ENCODE data around the gene PRM2.
"Not testable (repeated sequence)": the region's sequence is repeated elsewhere in the genome, so short reads cannot be mapped to it uniquely, and the experiment has no call there.

The PRM2 gene

DNA sequence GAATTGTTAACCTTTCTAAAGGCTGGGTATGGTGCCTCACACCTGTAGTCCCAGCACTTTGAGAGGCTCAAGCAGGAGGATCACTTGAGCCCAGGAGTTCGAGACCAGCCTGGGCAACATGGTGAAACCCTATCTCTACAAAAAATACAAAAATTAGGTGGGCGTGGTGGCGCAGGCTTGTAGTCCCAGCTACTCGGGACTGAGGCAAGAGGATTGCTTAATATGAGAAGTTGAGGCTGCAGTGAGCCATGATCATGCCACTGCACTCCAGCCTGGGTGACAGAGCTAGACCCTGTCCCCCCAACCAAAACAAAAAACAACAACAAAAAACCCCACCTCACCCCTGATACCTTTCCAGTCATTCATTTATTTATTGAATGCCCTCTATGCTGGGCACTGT, 13.4 kb upstream of the PRM2 start:
- not testable (repeated sequence) for DNase-seq (ENCODE audit: low spot score)

DNA sequence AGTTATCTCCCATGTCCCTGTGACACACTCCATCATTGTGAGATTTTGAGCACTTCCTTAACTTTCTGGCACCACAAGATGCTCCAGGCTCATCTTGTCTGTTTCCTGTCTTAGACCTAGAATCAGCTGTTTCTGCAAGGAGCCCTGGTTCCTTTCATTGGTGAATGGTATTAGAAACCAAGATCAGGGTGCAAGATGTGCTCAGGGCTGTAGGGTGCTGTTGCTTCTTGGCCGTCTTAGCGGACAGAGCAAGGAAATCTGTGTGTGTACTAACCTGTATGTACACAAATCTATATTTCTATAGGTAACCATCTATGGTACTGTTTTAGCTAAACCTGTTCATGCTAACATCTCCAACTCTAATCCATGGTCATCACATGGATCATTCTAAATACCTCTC, 12.9 kb upstream of the PRM2 start:
- DNase-seq (ENCODE audit: low spot score), result no peak

DNA sequence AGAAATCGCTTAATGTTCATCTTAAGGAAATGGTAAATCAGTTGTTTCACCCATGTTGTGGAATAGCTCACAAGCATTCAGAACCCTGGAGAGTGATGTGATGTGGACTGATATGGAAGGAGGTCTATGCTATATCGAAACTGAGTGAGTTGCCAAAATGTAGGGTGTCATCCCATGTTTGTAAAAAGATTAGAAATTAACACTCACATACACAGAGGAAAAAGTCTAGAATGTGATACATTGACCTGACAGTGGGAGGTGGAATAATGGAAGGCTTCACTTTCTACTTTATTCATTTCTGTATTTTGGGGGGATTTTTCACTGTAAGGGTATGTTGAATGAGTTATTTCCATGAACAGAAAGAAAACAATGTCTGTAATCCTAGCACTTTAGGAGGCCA, 9.6 kb upstream of the PRM2 start:
- DNase-seq (ENCODE audit: low spot score), result no peak

GRCh38 chr16:11283820-11284248, 7.6 kb upstream of the PRM2 start:
- no peak for DNase-seq (ENCODE audit: low spot score)

GRCh38 chr16:11280616-11281522, 4.6 kb upstream of the PRM2 start, which contains the start of gene PRM1:
Gene PRM1, minus strand, starts transcription at chr16:11281330. Its CDS starts 92 bp downstream, at chr16:11281238.
- no peak for DNase-seq (ENCODE audit: low spot score)

DNA sequence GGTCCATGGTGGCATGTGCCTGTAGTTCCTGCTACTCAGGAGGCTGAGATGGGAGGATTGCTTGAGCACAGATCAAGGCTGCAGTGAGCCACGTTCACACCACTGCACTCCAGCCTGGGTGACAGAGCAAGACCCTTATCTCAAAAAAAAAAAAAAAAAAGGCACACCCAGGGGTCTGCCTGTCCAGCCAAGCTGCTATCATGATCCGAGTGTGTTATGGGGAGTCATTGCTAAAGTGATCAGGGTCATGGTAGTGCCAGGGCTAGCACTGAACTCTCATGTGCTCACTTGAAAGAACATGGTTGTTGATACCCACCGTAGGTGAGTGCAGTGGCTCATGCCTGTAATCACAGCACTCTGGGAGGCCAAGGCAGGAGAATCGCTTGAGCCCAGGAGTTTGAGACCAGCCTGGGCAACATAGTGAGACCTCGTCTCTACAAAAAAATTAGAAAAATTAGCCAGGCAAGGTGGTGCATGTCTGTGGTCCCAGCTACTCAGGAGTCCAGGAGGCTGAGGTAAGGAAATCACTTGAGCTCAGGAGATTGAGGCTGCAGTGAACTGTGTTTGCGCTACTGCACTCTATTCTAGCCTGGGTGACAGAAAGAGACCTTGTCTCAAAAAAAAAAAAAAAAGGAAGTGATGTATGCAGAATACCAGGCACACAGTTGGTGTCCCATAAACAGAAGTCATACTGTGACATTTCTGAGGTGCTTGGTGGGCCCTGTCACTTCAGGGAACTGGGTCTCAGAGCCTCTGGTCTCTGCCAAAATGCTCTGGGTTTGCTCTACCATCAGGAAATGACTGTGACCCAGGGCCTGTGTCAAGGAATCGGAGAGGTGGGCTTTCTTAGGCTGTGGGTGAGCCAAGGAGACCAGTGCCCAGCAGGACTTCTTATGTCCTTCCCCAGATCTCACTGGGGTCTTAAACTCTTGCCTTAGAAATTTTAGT, 2.7 kb upstream of the PRM2 start:
- no peak for DNase-seq (ENCODE audit: low spot score)

- no peak for DNase-seq (ENCODE audit: low spot score)
These were observed 1.5 kb upstream of the PRM2 start for GRCh38 chr16:11277607-11278337.

GRCh38 chr16:11276896-11277593, 765 bp upstream of the PRM2 start:
- no peak for DNase-seq (ENCODE audit: low spot score)

- DNase-seq (ENCODE audit: low spot score), result no peak
These were observed 1.3 kb downstream of the PRM2 start for GRCh38 chr16:11274964-11275363.

DNA sequence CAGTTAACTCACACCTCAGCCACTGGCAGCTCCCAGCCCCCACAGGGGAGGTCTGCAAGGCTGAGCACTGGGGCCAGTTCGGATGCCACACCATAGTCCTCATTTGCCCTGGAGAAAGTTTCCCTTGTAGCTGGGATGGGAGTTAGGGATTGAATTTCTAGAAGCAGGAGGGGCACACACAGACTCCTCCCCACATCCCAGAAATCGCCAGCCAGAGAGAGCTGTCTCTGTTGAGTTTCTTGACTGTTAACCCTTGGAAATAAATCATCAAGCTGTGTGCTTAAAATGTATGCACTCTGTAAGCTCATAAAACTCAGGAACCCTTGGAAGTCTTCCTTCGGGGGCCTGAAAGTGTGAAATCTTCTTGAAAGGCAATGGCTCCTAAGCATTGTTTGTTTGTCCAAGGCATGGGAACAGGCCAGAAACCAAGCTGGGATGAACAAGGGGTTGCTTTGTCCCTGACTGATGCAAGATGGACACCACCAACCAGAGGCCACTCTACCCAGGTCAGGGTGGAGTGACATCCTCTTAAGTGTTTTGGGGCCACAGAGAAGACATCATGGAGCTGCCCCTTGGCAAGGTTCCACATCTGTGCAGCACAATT, 2.5 kb downstream of the PRM2 start:
- DNase-seq (ENCODE audit: low spot score), result no peak

DNA sequence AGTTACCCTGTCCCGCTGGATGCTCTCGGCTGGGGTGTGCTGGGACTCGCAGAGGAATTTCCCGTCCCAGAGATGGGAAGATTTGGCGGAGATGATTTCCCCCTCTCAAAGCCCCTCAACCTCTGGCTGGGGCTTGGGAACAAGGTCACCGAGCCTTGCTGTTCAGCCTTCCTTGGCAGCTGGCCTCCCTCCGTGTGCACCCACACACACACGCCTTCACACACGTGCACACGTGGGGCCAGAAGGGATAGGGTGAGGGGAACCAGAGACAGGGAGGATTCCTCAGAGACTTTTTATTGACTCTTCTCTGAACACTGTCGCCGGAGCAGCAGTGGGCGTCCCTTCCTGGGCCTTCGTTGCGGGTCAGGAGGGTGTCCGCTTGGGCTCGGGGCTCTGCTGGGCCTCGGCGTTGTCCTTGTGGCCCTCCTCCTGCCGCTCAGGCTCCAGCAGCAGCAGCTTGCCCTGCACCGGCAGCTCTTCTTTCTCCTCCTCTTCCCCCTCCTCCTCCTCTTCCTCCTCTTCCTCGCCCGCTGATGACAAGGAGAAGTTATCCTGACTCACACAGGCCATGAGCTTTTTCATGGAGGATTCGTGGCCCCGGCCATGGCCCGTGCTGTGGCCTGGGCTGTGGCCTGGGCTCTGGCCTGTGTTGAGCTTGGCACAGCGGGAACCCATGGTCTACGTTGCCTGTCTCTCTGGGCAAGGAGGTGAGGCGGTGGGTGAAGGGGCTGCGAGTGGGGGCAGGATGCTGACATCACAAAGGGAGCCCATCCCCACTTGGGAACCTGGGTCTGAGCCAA, 3.2 kb downstream of the PRM2 start, which contains the start of gene PRM3:
Gene PRM3, minus strand, starts transcription at position 709 of the 800 bp plus-strand sequence. Its CDS starts 34 bp downstream, at position 675.
- DNase-seq (ENCODE audit: low spot score), result no peak

GRCh38 chr16:11272484-11272883, 3.8 kb downstream of the PRM2 start:
- DNase-seq (ENCODE audit: low spot score), result no peak

- DNase-seq (ENCODE audit: low spot score), result no peak
These were observed 4.7 kb downstream of the PRM2 start for GRCh38 chr16:11271610-11272009.

GRCh38 chr16:11270602-11271162, 5.6 kb downstream of the PRM2 start:
- DNase-seq (ENCODE audit: low spot score), result no peak

- no peak for DNase-seq (ENCODE audit: low spot score)
These were observed 7.3 kb downstream of the PRM2 start, which contains the start of gene TNP2 for GRCh38 chr16:11268921-11269375. Gene TNP2, minus strand, starts transcription at chr16:11269325. Its CDS starts 63 bp downstream, at chr16:11269262.

GRCh38 chr16:11265124-11265523, 11.2 kb downstream of the PRM2 start:
- DNase-seq (ENCODE audit: low spot score), result no peak

- no peak for DNase-seq (ENCODE audit: low spot score)
These were observed 12.0 kb downstream of the PRM2 start for GRCh38 chr16:11264155-11264832.

GRCh38 chr16:11263737-11264136, 12.5 kb downstream of the PRM2 start:
- no peak for DNase-seq (ENCODE audit: low spot score)

DNA sequence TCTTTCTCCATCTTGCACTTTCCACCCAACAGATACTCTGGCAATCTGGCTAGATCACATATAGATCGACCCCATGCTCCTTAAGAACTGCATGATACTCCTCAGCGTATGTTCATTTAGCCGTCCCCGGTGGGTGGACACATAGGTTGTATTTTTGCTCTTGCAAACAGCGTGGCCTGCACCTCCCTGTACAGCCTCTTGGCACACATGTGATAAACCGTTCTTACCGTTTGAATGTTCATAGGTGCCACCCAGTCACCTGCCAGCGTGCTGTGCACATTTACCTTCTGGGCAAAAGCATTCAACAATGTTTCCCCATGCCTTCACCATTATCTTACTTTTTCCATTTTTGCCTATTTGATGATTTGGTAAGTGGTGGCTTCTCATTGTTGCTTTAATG, 13.4 kb downstream of the PRM2 start:
- no peak for DNase-seq (ENCODE audit: low spot score)

Data from kidney capillary endothelial cell (primary cell).